ENCODE data around the gene RASGRP4. TPM values are rescaled to one million over a fixed set of nuclear protein-coding genes. Genes with fewer than 3 reads are reported as not detected.

RASGRP4 gene
- total and polyA plus RNA-seq, 2 donors: 0.95 to 2.4 TPM

DNA sequence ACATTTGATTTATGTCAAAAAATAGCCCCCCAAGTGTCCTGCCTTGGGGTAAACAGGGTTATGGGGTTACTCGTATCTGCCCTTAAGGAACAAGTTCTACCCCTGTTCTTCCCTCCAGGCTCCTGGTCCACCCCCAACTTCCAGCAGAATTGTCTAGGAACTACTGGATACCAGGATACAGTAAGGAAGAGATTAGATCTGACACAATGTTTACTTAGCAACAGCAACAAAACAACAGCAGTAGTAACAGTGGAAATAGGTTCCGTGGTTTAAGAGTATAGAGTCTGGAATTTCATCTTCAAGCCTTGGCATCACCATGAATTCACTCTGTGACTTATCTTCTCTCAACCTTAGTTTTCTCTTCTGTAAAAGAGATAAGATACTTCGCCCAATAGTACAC lies 24.9 kb downstream of the RASGRP4 start:
- Histone ChIP-seq H3K4me3 (ENCODE audit: low read depth, low read length) (no peak overlapping the region), H3K4me1 (ENCODE audit: insufficient read depth) (no peaks in the 10 kb centered on the region), H3K27ac (ENCODE audit: low read depth) (no peak overlapping the region), H3K36me3 (ENCODE audit: insufficient read depth) (no peaks in the 10 kb centered on the region)
- DNase-seq (ENCODE audit: extremely low spot score): no peak
- 61% methylated on average over 3 of the region's 3 CpGs for WGBS

DNA sequence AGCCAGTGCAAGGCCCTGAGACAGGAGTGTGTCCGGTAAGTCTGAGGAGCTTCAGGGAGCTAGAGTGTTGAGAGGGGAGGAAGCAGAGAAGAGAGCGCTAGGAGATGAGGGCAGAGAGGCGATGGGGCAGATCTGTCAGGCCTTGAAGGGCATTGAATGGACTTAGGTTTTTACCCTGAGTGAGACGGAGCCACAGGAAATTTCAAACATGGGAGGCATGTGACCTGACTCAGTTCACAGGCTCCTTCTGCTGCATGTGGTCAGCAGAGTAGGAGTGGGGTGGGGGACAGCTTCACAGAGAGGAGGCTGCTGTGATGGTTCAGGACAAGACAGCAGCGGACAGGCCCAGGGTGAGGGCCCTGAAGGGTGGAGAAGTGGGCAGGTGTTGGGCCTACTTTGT lies 25.7 kb downstream of the RASGRP4 start:
- H3K27ac ChIP-seq (ENCODE audit: low read depth): no peak overlapping the region
- H3K4me1 ChIP-seq (ENCODE audit: insufficient read depth): no peaks in the 10 kb centered on the region
- DNase-seq (ENCODE audit: extremely low spot score): no peak
- 67% methylated on average over 5 of the region's 5 CpGs for WGBS
- H3K36me3 ChIP-seq (ENCODE audit: insufficient read depth): no peaks in the 10 kb centered on the region
- H3K4me3 ChIP-seq (ENCODE audit: low read depth, low read length): no peak overlapping the region

DNA sequence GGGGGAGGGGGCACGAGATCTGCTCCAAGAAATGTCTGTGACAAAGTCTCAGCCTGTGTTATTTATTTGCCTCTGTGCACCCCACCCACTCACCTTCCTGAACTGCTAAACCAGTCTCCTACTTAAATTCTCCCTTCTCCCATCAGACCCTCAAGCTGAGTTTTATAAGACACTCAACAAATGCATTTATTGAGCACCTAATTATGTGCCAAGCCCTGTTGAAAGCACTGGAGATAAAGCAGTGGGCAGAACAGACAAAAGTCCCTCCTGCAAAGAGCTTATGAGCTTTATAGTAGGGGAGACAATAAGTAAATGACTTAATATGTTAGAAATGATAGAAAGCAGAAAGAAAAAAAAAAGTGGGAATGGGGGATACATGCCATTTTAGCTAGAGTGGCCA lies 26.5 kb downstream of the RASGRP4 start:
- WGBS: 64% methylated on average over 1 of the region's 1 CpG
- Histone ChIP-seq H3K27ac (ENCODE audit: low read depth) (no peak overlapping the region), H3K36me3 (ENCODE audit: insufficient read depth) (no peaks in the 10 kb centered on the region), H3K4me1 (ENCODE audit: insufficient read depth) (no peaks in the 10 kb centered on the region), H3K4me3 (ENCODE audit: low read depth, low read length) (no peak overlapping the region)
- no peak for DNase-seq (ENCODE audit: extremely low spot score)

DNA sequence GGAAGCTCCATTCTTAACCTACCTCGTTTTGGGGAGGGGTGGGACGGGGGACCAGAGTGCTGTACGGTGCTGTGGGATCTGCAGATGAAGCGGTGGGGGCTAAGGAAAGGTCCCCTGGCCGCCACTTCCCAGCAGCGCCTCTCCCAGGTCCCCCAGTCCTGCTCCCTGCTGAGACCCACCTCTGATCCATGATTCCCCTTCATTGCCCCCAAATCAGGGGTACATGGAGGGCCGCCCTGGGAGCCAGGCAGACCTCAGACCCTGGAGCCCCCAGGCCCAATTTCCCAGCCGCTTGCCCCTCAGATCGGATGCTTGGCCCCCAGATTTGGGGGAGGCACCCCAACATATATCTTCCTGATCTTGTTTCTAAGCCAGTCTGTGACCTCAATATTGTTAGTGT lies 26.9 kb downstream of the RASGRP4 start:
- Histone ChIP-seq H3K4me1 (ENCODE audit: insufficient read depth) (no peaks in the 10 kb centered on the region), H3K27ac (ENCODE audit: low read depth) (no peak overlapping the region), H3K36me3 (ENCODE audit: insufficient read depth) (no peaks in the 10 kb centered on the region), H3K4me3 (ENCODE audit: low read depth, low read length) (no peak overlapping the region)
- 55% methylated on average over 9 of the region's 9 CpGs for WGBS
- no peak for DNase-seq (ENCODE audit: extremely low spot score)

DNA sequence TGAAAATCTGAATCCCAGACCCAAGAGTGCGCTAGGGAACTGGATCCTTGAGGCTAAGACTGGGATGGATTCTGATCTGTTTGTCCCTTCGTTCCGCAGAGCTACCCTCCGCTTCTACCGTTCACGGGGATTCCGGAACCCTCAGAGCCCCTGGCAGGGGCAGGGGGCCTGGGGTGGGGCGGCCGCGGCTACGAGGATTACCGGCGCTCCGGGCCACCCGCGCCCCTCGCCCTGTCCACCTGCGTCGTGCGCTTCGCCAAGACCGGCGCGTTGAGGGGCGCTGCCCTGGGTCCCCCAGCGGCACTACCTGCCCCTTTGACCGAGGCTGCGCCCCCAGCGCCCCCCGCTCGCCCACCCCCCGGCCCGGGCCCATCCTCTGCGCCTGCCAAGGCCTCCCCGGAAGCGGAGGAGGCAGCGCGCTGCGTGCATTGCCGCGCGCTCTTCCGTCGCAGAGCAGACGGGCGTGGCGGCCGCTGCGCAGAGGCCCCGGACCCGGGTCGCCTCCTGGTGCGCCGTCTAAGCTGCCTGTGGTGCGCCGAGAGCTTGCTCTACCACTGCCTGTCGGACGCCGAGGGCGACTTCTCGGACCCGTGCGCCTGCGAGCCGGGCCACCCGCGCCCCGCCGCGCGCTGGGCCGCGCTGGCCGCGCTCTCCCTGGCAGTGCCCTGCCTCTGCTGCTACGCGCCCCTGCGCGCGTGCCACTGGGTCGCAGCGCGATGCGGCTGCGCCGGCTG lies 30.5 kb downstream of the RASGRP4 start:
- no peaks in the 10 kb centered on the region for H3K4me1 ChIP-seq (ENCODE audit: insufficient read depth)
- H3K27ac ChIP-seq (ENCODE audit: low read depth): no peak overlapping the region
- DNase-seq (ENCODE audit: extremely low spot score): no peak
- H3K36me3 ChIP-seq (ENCODE audit: insufficient read depth): no peaks in the 10 kb centered on the region
- WGBS: 4% methylated on average over 86 of the region's 86 CpGs
- H3K4me3 ChIP-seq (ENCODE audit: low read depth, low read length): peak overlapping the region; percentile 9

DNA sequence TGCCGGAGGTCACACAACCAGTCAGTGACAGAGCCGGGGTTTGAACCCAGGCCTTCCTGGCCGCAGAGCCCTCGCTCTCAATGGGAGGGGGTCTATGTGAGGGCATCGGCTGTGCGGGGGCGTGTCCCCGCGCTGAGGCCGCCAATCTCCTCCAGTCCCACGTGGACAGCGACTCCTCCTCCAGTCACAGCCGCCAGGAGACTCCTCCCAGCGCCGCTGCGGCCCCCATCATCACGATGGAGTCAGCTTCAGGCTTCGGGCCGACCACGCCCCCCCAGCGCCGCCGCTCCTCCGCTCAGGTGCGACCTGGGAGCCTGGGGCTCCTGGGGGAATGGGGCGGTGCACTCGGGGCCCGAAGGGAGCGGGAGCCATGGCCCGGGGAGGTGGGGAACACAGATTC lies 31.5 kb downstream of the RASGRP4 start:
- 5% methylated on average over 30 of the region's 30 CpGs for WGBS
- Histone ChIP-seq H3K27ac (ENCODE audit: low read depth) (no peak overlapping the region), H3K4me1 (ENCODE audit: insufficient read depth) (no peaks in the 10 kb centered on the region), H3K36me3 (ENCODE audit: insufficient read depth) (no peaks in the 10 kb centered on the region), H3K4me3 (ENCODE audit: low read depth, low read length) (no peak overlapping the region)
- no peak for DNase-seq (ENCODE audit: extremely low spot score)

DNA sequence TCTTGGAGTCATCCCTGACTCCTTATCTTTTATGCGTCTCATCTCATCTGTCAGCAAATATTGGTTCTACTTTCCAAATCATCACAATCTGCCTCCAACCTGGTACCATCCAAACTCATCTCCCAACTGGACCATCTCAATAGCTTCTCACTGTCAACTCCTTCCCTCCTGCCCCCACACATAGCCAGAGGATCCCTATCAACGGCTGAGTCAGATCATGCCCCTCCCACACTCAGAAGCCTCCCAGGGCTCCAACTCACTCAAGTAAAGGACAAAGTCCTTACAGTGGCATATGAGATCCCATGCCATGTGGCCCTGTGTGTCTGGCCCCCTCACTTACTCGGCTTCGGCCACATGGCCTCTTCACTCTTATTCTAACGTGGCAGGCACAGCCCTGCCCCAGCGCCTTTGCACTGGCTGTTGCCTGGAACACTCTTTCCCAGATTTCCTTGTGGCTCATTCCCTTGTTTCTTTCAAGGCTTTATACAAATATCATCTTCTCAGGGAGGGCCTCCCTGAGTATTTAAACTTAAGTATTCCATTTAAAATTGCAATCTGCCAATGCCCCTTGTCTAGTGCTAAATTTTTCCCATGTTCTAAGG lies 33.2 kb downstream of the RASGRP4 start:
- Histone ChIP-seq H3K4me3 (ENCODE audit: low read depth, low read length) (no peak overlapping the region), H3K36me3 (ENCODE audit: insufficient read depth) (no peaks in the 10 kb centered on the region), H3K27ac (ENCODE audit: low read depth) (no peak overlapping the region), H3K4me1 (ENCODE audit: insufficient read depth) (no peaks in the 10 kb centered on the region)
- DNase-seq (ENCODE audit: extremely low spot score): no peak
- WGBS: 72% methylated on average over 6 of the region's 6 CpGs

DNA sequence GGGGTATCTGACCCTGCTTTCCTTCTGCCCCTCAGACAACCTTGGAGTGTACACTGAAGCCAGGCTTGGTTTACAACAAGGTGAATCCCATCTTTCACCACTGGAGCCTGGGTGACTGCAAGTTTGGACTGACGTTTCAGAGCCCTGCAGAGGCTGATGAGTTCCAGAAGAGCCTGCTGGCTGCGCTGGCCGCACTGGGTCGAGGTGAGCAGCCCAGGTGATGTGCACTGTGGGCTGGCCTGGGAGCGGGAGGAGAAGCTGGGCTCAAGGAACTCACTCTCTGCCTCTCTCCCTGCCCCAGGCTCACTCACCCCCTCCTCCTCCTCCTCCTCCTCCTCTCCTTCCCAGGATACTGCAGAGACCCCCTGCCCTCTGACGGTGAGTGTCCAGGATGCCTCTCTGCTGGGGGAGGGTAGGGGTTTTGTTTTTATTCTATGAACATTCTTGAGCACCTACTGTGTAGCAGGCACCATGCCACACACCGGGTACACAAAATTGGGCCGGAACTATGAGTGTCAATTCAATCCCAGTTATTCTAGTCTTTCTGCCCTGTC lies 34.0 kb downstream of the RASGRP4 start:
- Histone ChIP-seq H3K27ac (ENCODE audit: low read depth) (no peak overlapping the region), H3K4me1 (ENCODE audit: insufficient read depth) (no peaks in the 10 kb centered on the region), H3K4me3 (ENCODE audit: low read depth, low read length) (no peak overlapping the region), H3K36me3 (ENCODE audit: insufficient read depth) (no peaks in the 10 kb centered on the region)
- WGBS: 55% methylated on average over 8 of the region's 8 CpGs
- no peak for DNase-seq (ENCODE audit: extremely low spot score)

DNA sequence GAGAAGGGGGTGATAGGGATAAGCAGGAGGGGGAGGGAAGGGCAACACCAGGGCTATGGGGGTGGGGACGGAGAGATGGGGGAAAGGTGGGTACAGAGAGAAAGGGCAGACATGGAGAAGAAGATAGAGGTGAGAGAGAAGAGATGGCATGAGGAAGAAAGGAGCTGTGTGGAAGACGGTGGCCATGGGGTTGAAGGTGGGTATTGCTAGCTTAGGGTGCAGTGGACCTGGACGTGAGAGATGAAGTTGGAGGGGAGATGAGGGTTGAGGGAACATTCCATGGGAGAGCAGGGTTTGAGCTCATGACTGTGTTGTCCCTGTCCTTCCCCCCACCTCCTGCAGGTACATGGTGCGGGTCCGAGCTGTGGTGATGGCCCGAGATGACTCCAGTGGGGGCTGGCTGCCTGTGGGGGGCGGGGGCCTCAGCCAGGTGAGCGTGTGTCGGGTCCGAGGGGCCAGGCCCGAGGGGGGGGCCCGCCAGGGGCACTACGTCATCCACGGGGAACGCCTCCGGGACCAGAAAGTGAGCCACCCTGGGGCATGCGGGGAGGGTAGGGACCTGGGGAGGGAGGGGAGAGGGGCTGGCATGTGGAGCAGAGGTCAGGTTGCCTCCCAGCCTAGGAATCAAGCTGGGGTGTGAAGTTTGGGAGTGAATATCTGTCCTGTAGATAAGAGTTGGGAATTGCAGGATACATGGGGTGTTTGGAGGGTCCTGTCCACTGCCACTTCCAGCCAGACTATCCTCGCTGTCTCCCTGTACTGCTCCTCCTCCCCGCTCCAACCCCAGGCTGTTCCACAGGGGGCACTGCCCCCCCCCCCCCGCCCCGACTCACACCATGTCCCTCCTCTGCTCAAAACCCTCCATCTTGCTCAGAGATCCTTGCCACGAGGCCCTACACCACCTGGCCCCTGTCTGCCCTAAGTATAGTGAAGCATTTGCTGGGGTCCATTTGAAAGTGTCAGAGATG lies 35.8 kb downstream of the RASGRP4 start:
- Histone ChIP-seq H3K4me1 (ENCODE audit: insufficient read depth) (no peaks in the 10 kb centered on the region), H3K4me3 (ENCODE audit: low read depth, low read length) (no peak overlapping the region), H3K36me3 (ENCODE audit: insufficient read depth) (no peaks in the 10 kb centered on the region), H3K27ac (ENCODE audit: low read depth) (no peak overlapping the region)
- WGBS: 33% methylated on average over 22 of the region's 22 CpGs
- no peak for DNase-seq (ENCODE audit: extremely low spot score)

DNA sequence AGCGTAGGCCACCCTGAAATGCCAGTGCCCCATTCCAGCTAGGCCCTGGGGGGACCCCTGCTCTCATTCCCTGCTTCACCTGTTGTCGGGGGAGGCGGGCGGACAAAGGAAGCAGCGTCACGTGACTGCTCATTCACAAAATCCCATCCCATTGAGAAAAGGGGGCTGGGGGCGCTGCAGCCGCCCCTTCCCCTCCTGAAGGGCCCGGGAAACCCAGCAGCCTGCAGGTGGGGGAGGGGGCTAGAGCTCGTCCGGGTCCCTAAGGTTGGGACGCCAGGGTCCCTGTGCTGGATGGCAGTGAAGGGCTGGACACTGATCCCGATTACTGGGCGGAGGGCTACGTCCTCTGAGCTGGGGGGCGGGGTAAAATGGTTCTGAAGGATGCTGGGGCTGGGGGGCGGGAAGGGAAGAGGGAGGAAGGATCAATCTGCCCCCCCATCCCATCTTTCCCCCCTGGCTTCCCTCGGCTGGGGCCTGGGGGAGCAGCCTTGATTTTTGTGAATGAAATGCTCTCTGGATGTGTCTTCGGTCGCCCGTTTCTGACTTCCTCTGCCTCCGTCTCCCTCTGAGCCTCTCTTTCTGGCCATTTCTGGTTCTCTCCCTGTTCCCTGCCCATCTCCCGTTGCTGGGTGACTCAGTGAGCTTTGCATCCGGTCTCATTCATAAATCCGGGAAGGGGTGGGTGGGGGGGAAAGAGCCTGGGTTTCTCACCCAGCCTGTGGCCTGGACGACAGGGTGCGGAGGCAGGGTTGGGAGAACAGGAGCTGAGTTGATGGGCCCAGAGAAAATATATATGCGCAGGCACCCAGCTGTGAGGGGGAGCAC lies 36.7 kb downstream of the RASGRP4 start:
- WGBS: 5% methylated on average over 28 of the region's 28 CpGs
- no peak for DNase-seq (ENCODE audit: extremely low spot score)
- no peaks in the 10 kb centered on the region for H3K4me1 ChIP-seq (ENCODE audit: insufficient read depth)

DNA sequence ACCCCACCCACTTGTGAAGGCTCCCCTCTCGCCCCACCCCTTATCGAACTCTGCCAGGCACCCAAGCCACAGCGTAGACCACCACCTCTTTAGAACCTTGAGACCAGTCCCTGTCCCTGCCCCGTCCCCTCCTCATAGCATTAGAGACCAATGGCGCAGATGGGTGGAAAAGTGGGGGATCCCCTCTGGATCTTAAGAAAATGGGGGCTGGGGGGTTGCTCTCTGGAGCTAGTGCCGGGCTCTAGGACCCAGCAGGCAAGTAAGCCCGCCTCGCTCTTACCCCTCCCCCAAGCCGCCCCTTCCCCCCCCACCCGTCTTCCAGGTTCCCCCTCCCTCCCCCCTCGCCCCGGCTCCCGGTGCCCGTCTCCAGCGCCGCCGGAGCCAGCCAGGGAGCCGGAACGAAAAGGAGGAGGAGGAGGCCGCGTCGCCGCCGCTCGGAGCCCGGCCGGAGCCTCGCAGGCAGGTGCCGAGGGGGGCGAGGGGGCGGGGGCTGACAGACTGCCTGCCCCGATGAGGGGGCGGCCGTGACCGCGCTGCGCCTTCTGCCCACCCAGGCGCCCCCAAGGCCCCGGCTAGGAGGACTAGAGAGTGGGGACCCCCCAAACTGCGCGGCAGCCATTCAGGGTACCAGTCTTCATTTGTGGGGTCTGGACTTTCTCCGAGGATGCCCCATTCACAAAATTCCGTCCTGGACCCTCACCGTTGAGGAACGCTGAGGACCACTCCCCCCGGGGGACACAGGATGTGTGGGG lies 37.5 kb downstream of the RASGRP4 start, which contains the start of gene SPRED3:
SPRED3 (plus strand) TSS at position 349 of the 752 bp plus-strand sequence. CDS start 1,606 bp downstream, outside the sequence.
- no peak for DNase-seq (ENCODE audit: extremely low spot score)
- Histone ChIP-seq H3K36me3 (ENCODE audit: insufficient read depth) (no peaks in the 10 kb centered on the region), H3K4me3 (ENCODE audit: low read depth, low read length) (peak within 1 kb of the TSS; percentile 36), H3K4me1 (ENCODE audit: insufficient read depth) (no peaks in the 10 kb centered on the region), H3K27ac (ENCODE audit: low read depth) (no peak within 1 kb of the TSS)
- under 1% methylated on average over 45 of the region's 46 CpGs for WGBS

More for the DNA sequence above, 36.7 kb downstream of the RASGRP4 start:
- H3K27ac ChIP-seq (ENCODE audit: low read depth): no peak overlapping the region
- no peaks in the 10 kb centered on the region for H3K36me3 ChIP-seq (ENCODE audit: insufficient read depth)
- peak overlapping the region; percentile 36 for H3K4me3 ChIP-seq (ENCODE audit: low read depth, low read length)

Measured in urinary bladder (tissue), 4 donors.